GM15510 (cell line): Measurements from ENCODE around the gene PRRC2B.

ENCODE experiments used
- POLR2A ChIP-seq: IDR thresholded peaks from 3 replicates; pipeline ENCODE4 v1.6.1; 2011; ENCODE audit warnings: borderline replicate concordance; ENCODE audit not compliant: insufficient read length; ENCODE audit errors: extremely low read depth

The PRRC2B gene

DNA sequence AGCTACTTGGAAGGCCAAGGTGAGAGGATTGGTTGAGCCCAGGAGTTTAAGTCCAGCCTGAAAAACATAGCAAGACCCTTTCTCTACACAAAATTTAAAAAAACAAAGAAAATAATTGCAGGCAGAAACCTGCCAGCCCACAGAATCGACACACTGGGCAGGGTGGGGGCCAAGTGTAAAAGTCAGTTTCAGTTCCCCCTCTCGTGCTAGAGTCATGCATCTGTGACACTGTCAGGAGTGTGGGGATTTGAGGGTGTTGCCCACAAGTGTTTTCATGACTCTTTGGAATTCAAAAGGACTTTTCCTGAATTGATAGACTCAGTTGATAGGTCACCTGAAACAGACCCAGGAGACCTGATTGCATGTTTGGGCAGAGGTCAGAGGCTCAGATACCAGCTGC, 47.6 kb downstream of the PRRC2B start:
- TF ChIP-seq POLR2A: no peak

- no peak for TF ChIP-seq POLR2A
These were observed 48.5 kb downstream of the PRRC2B start for GRCh38 chr9:131442351-131442750.

DNA sequence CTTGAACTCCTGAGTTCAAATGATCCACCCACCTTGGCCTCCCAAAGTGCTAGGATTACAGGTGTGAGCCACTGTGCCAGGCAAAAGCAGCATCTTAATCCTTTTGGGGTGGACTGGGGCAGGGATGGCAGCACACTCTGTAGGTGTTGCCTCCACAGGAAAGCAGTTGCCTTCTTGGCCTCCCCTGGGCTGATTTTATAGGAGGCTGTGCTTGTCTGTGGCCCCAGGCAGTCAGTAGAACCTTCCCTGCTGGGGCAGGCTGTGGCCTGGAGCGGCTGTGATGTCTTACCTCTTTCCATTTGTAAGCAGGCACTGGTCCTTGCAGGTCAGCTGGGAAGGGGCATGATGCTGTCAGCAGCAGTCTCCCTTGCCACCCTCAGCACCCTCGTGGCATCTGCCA, 49.8 kb downstream of the PRRC2B start:
- no peak for TF ChIP-seq POLR2A

- TF ChIP-seq POLR2A: no peak
These were observed 52.4 kb downstream of the PRRC2B start for GRCh38 chr9:131446276-131446675.

DNA sequence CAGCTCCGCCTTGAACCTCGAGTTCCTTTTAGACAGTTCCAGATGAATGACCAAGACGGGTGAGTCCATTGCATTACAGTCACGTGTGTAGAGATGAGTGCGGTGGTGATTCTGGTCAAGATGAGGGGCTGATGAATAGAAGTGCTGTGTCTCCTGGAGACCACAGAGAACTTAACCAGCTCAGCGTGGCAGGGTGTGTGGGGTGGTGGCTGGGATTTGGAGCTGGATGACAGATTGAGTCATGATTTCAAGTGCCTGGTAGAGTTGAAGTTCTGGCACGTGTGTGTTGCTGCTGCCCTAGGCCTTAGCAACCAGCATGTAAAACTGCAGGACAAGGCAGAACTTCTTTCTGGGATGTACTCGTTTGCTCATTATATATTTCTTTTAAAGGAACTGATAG, 53.3 kb downstream of the PRRC2B start:
- no peak for TF ChIP-seq POLR2A

GRCh38 chr9:131447600-131447999, 53.7 kb downstream of the PRRC2B start:
- TF ChIP-seq POLR2A: no peak

- TF ChIP-seq POLR2A: no peak
These were observed 54.9 kb downstream of the PRRC2B start for GRCh38 chr9:131448818-131449217.

DNA sequence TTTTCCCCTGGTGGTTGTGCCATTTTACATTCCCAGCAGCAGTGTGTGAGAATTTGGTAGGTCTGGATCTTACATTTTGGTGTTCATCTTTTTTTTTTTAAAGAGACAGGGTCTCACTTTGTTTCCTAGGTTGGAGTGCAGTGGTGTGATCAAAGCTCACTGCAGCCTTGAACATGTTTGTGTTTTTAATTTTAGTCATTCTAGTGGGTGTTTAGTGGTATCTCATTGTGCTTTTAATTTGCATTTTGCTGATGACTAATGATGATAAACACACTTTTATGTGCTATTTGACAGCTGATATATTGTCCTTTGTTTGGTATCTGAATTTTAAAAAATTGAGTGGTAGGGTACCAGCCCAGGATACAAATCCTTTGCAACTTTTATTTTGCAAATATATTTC, 55.4 kb downstream of the PRRC2B start:
- no peak for TF ChIP-seq POLR2A

- no peak for TF ChIP-seq POLR2A
These were observed 60.1 kb downstream of the PRRC2B start for GRCh38 chr9:131454028-131454427.

GRCh38 chr9:131457746-131458145, 63.9 kb downstream of the PRRC2B start:
- TF ChIP-seq POLR2A: no peak

DNA sequence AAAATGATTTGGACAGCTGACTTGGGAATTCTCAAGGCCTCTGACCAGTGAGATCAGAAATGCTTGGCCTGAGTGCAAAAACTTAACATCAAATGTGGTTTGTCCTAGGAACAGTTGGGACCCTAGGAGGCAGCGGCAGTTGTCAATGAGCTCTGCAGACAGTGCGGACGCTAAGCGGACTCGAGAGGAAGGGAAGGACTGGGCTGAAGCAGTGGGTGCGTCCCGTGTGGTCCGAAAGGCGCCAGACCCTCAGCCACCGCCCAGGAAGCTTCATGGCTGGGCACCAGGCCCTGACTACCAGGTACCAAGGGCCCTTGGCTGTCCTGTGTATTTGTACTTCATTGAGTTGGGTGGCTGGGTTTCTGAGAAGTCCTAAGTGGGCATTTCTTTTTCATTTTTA, 65.2 kb downstream of the PRRC2B start:
- TF ChIP-seq POLR2A: no peak

DNA sequence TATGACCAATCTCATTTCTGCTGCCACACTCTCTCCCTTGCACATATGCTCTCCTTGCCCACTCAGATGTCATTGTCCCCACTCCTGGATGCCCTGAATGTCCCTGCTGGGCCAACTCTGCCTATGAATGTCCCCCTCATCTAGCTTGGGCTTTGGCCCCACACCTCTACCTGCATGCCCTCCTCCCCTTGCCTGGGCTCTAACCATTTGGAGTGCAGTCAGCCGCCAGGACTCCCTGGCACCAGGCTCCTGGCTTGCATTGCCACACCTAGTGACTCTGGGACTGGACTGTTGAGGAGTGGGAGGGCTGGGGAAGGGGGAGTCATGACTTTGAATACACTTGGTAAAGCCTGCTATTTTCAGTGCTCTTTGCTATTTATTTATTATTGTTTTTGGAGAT, 67.3 kb downstream of the PRRC2B start:
- no peak for TF ChIP-seq POLR2A

GRCh38 chr9:131464354-131465000, 70.6 kb downstream of the PRRC2B start:
- no peak for TF ChIP-seq POLR2A

GRCh38 chr9:131465401-131465800, 71.5 kb downstream of the PRRC2B start:
- no peak for TF ChIP-seq POLR2A

GRCh38 chr9:131467214-131467935, 73.5 kb downstream of the PRRC2B start:
- TF ChIP-seq POLR2A: no peak

- no peak for TF ChIP-seq POLR2A
These were observed 74.1 kb downstream of the PRRC2B start for GRCh38 chr9:131468031-131468430.
